GM23338 (cell line): ENCODE results near the gene PRG3. TPM values are rescaled to one million over a fixed set of nuclear protein-coding genes. Genes with fewer than 3 reads are reported as not detected.

Source experiments
- ATAC-seq: fragments of 200-7000 bp; cut with Tn5 transposase; 3 replicates; pipeline ENCODE4 v1.9.1; 2020
- DNase-seq: peaks from one replicate; pipeline ENCODE4 v3.0.0-alpha.2; 2015; ENCODE audit warnings: low spot score
- H2AFZ ChIP-seq: fragments of 200-600 bp; sonication (generic); 2 replicates; pipeline ENCODE4 v1.8.0; 2016; ENCODE audit warnings: antibody characterized with exemption, mild to moderate bottlenecking, moderate library complexity
- H3F3A ChIP-seq: fragments of 200-600 bp; sonication (generic); replicated peaks from 2 replicates; pipeline ENCODE4 v1.8.0; 2017; ENCODE audit warnings: antibody characterized with exemption, mixed run types, low read depth
- H3K27ac ChIP-seq: fragments of 200-600 bp; sonication (generic); 2 replicates; pipeline ENCODE4 v1.6.1; 2016; ENCODE audit warnings: low read depth
- H3K27me3 ChIP-seq: fragments of 200-600 bp; sonication (generic); 2 replicates; pipeline ENCODE4 v1.8.0; 2016; ENCODE audit warnings: mild to moderate bottlenecking, mixed run types, moderate library complexity; ENCODE audit not compliant: insufficient read depth
- H3K36me3 ChIP-seq: fragments of 200-600 bp; sonication (generic); 2 replicates; pipeline ENCODE4 v1.8.0; 2016; ENCODE audit warnings: mild to moderate bottlenecking; ENCODE audit not compliant: insufficient read depth
- H3K4me1 ChIP-seq: fragments of 200-600 bp; sonication (generic); 2 replicates; pipeline ENCODE4 v1.8.0; 2016; ENCODE audit warnings: mild to moderate bottlenecking, moderate library complexity; ENCODE audit not compliant: insufficient read depth
- H3K4me2 ChIP-seq: fragments of 200-600 bp; sonication (generic); 2 replicates; pipeline ENCODE4 v1.7.1; 2017; ENCODE audit warnings: mixed run types
- H3K4me3 ChIP-seq: fragments of 200-600 bp; sonication (generic); 2 replicates; pipeline ENCODE4 v1.6.1; 2016; ENCODE audit warnings: mixed run types
- H3K79me2 ChIP-seq: fragments of 200-600 bp; sonication (generic); replicated peaks from 2 replicates; pipeline ENCODE4 v1.8.0; 2017; ENCODE audit warnings: mild to moderate bottlenecking; ENCODE audit not compliant: insufficient read depth
- H3K9me2 ChIP-seq: fragments of 200-600 bp; sonication (generic); 2 replicates; pipeline ENCODE4 v1.8.0; 2017; ENCODE audit not compliant: insufficient read depth
- H4K20me1 ChIP-seq: fragments of 200-600 bp; sonication (generic); replicated peaks from 2 replicates; pipeline ENCODE4 v1.8.0; 2017; ENCODE audit warnings: mild to moderate bottlenecking; ENCODE audit not compliant: insufficient read depth
- H3K27ac Mint-ChIP-seq: 2 replicates; pipeline ENCODE4 v1.8.0; 2020; ENCODE audit warnings: inconsistent platforms, mild to moderate bottlenecking, moderate library complexity, mixed read lengths
- H3K27me3 Mint-ChIP-seq: 3 replicates; pipeline ENCODE4 v1.8.0; 2022; ENCODE audit warnings: low read depth, mild to moderate bottlenecking, moderate library complexity, mixed read lengths, inconsistent platforms; ENCODE audit not compliant: insufficient read depth, poor library complexity
- H3K36me3 Mint-ChIP-seq: 3 replicates; pipeline ENCODE4 v1.8.0; 2021; ENCODE audit warnings: low read depth, mild to moderate bottlenecking, inconsistent platforms, moderate library complexity, mixed read lengths
- H3K4me1 Mint-ChIP-seq: 3 replicates; pipeline ENCODE4 v1.8.0; 2020; ENCODE audit warnings: mild to moderate bottlenecking, inconsistent platforms, mixed read lengths
- H3K4me3 Mint-ChIP-seq: 3 replicates; pipeline ENCODE4 v1.8.0; 2021; ENCODE audit warnings: moderate library complexity, mild to moderate bottlenecking, inconsistent platforms, mixed read lengths
- H3K9me3 Mint-ChIP-seq: 3 replicates; pipeline ENCODE4 v1.8.0; 2020; ENCODE audit warnings: moderate library complexity, mild to moderate bottlenecking, inconsistent platforms, mixed read lengths
- CREB1 ChIP-seq: fragments of 250-450 bp; sonication (Bioruptor Pico); IDR thresholded peaks from 2 replicates; pipeline ENCODE4 v1.5.0; 2020; ENCODE audit warnings: low read depth, mild to moderate bottlenecking, moderate library complexity
- CTCF ChIP-seq, 2 experiments: fragments of 200-600 bp in 1 of 2; sonication (generic) in 1 of 2; conservative IDR thresholded peaks; 2 replicates each; pipeline versions ENCODE4 v1.5.1 to v1.6.1; 2016 to 2017; ENCODE audit warnings: antibody characterized with exemption in 2 of 2, low read depth in 2 of 2, mild to moderate bottlenecking in 2 of 2, moderate library complexity in 1 of 2
- ETS1 ChIP-seq: IDR thresholded peaks from 2 replicates; pipeline ENCODE4 v1.6.1; 2016; ENCODE audit warnings: antibody characterized with exemption
- EZH2 ChIP-seq: fragments of 200-600 bp; sonication (generic); IDR thresholded peaks from one replicate; pipeline ENCODE4 v1.8.0; 2017; ENCODE audit warnings: antibody characterized with exemption, mild to moderate bottlenecking, low read depth; ENCODE audit not compliant: unreplicated experiment
- EZH2phosphoT487 ChIP-seq: fragments of 200-600 bp; sonication (generic); IDR thresholded peaks from one replicate; pipeline ENCODE4 v1.8.1; 2018; ENCODE audit warnings: antibody characterized with exemption; ENCODE audit not compliant: unreplicated experiment
- JUNB ChIP-seq: IDR thresholded peaks from one replicate; pipeline ENCODE4 v1.6.1; 2016; ENCODE audit warnings: antibody characterized with exemption; ENCODE audit not compliant: unreplicated experiment
- NANOG ChIP-seq: IDR thresholded peaks from 2 replicates; pipeline ENCODE4 v1.6.1; 2016; ENCODE audit warnings: antibody characterized with exemption, borderline replicate concordance
- POLR2AphosphoS5 ChIP-seq: IDR thresholded peaks from 2 replicates; pipeline ENCODE4 v1.6.1; 2016; ENCODE audit warnings: antibody characterized with exemption, low read depth
- STAT1 ChIP-seq: IDR thresholded peaks from one replicate; pipeline ENCODE4 v1.6.1; 2016; ENCODE audit warnings: antibody characterized with exemption; ENCODE audit not compliant: unreplicated experiment
- ZNF114 ChIP-seq: fragments of 250-450 bp; sonication (Bioruptor Pico); IDR thresholded peaks from 2 replicates; pipeline ENCODE4 v1.5.0; 2020; ENCODE audit warnings: mild to moderate bottlenecking, moderate library complexity
- ZNF331 ChIP-seq: fragments of 250-450 bp; sonication (Bioruptor Pico); IDR thresholded peaks from 2 replicates; pipeline ENCODE4 v1.5.0; 2020; ENCODE audit warnings: low read depth, mild to moderate bottlenecking, moderate library complexity
- polyA plus RNA-seq: library from polyadenylated mRNA; unstranded; fragments of >200 nt; fragmentation: Nextera tagmentation; extraction: Ambion mirVana; gene quantifications from 2 replicates; pipeline ENCODE4 v1.2.1, GENCODE V29; 2016
- total RNA-seq: library from RNA; depleted of rRNA; stranded (reverse); fragments of >200 nt; shearing (Covaris generic); gene quantifications from 2 replicates; pipeline ENCODE4 v1.2.3, GENCODE V29; 2014
- TF ChIP-seq, protein P1 (sequence below): IDR thresholded peaks from one replicate; pipeline ENCODE4 v1.6.1; 2018; ENCODE audit warnings: antibody characterized with exemption; ENCODE audit not compliant: unreplicated experiment
- TF ChIP-seq, protein P2 (sequence below): fragments of 250-450 bp; sonication (Bioruptor Pico); IDR thresholded peaks from 2 replicates; pipeline ENCODE4 v1.5.0; 2020; ENCODE audit warnings: mild to moderate bottlenecking, moderate library complexity

PRG3 gene
- total and polyA plus RNA-seq, 2 experiments from 2014 or later, result not detected

DNA sequence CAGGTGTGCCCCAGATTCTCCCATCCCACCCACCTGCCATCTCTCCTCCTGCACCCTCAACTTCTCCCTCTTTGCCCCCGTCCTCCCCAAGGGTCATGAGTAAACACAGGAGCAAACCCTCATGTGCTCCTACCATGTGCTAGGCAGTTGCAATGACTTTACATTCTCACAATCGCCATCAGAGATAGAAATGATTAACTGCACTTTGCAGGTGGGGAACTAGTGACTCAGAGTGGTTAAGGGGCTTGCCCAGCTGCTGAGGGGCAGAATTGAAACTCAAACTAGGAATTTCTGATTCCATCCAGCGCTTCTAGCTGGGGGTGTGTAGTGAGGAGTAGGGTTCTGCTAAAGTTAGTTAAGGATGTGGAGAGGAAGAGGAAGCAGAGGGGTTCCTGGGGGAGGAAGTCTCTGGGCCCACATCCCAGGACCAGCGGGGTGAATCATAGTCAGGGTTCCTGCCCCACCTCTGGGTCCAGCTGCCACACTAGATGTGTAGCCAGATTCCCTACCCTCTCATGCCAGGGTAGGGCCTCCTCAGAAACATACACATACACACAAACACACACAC is 25.5 kb upstream of the PRG3 start:
- H3K9me3 Mint-ChIP-seq, result no peaks in the 10 kb centered on the region
- TF ChIP-seq, protein P1, sequence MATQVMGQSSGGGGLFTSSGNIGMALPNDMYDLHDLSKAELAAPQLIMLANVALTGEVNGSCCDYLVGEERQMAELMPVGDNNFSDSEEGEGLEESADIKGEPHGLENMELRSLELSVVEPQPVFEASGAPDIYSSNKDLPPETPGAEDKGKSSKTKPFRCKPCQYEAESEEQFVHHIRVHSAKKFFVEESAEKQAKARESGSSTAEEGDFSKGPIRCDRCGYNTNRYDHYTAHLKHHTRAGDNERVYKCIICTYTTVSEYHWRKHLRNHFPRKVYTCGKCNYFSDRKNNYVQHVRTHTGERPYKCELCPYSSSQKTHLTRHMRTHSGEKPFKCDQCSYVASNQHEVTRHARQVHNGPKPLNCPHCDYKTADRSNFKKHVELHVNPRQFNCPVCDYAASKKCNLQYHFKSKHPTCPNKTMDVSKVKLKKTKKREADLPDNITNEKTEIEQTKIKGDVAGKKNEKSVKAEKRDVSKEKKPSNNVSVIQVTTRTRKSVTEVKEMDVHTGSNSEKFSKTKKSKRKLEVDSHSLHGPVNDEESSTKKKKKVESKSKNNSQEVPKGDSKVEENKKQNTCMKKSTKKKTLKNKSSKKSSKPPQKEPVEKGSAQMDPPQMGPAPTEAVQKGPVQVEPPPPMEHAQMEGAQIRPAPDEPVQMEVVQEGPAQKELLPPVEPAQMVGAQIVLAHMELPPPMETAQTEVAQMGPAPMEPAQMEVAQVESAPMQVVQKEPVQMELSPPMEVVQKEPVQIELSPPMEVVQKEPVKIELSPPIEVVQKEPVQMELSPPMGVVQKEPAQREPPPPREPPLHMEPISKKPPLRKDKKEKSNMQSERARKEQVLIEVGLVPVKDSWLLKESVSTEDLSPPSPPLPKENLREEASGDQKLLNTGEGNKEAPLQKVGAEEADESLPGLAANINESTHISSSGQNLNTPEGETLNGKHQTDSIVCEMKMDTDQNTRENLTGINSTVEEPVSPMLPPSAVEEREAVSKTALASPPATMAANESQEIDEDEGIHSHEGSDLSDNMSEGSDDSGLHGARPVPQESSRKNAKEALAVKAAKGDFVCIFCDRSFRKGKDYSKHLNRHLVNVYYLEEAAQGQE, result no peak
- TF ChIP-seq STAT1, result no peak
- TF ChIP-seq CTCF (conservative IDR thresholded peaks at IDR 0.05; ENCODE audit: low read depth in 2 of 2), result no peak
- TF ChIP-seq EZH2, result no peak
- no peak for TF ChIP-seq CREB1
- TF ChIP-seq ZNF331 (CRISPR knock-in tag), result no peak
- TF ChIP-seq ZNF114 (CRISPR knock-in tag), result no peak
- no peak for TF ChIP-seq EZH2phosphoT487
- no peak for TF ChIP-seq NANOG
- TF ChIP-seq JUNB, result no peak
- TF ChIP-seq, protein P2, sequence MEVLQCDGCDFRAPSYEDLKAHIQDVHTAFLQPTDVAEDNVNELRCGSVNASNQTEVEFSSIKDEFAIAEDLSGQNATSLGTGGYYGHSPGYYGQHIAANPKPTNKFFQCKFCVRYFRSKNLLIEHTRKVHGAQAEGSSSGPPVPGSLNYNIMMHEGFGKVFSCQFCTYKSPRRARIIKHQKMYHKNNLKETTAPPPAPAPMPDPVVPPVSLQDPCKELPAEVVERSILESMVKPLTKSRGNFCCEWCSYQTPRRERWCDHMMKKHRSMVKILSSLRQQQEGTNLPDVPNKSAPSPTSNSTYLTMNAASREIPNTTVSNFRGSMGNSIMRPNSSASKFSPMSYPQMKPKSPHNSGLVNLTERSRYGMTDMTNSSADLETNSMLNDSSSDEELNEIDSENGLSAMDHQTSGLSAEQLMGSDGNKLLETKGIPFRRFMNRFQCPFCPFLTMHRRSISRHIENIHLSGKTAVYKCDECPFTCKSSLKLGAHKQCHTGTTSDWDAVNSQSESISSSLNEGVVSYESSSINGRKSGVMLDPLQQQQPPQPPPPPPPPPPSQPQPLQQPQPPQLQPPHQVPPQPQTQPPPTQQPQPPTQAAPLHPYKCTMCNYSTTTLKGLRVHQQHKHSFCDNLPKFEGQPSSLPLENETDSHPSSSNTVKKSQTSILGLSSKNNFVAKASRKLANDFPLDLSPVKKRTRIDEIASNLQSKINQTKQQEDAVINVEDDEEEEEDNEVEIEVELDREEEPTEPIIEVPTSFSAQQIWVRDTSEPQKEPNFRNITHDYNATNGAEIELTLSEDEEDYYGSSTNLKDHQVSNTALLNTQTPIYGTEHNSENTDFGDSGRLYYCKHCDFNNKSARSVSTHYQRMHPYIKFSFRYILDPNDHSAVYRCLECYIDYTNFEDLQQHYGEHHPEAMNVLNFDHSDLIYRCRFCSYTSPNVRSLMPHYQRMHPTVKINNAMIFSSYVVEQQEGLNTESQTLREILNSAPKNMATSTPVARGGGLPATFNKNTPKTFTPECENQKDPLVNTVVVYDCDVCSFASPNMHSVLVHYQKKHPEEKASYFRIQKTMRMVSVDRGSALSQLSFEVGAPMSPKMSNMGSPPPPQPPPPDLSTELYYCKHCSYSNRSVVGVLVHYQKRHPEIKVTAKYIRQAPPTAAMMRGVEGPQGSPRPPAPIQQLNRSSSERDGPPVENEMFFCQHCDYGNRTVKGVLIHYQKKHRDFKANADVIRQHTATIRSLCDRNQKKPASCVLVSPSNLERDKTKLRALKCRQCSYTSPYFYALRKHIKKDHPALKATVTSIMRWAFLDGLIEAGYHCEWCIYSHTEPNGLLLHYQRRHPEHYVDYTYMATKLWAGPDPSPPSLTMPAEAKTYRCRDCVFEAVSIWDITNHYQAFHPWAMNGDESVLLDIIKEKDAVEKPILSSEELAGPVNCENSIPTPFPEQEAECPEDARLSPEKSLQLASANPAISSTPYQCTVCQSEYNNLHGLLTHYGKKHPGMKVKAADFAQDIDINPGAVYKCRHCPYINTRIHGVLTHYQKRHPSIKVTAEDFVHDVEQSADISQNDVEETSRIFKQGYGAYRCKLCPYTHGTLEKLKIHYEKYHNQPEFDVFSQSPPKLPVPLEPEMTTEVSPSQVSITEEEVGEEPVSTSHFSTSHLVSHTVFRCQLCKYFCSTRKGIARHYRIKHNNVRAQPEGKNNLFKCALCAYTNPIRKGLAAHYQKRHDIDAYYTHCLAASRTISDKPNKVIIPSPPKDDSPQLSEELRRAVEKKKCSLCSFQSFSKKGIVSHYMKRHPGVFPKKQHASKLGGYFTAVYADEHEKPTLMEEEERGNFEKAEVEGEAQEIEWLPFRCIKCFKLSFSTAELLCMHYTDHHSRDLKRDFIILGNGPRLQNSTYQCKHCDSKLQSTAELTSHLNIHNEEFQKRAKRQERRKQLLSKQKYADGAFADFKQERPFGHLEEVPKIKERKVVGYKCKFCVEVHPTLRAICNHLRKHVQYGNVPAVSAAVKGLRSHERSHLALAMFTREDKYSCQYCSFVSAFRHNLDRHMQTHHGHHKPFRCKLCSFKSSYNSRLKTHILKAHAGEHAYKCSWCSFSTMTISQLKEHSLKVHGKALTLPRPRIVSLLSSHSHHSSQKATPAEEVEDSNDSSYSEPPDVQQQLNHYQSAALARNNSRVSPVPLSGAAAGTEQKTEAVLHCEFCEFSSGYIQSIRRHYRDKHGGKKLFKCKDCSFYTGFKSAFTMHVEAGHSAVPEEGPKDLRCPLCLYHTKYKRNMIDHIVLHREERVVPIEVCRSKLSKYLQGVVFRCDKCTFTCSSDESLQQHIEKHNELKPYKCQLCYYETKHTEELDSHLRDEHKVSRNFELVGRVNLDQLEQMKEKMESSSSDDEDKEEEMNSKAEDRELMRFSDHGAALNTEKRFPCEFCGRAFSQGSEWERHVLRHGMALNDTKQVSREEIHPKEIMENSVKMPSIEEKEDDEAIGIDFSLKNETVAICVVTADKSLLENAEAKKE, result no peak
- no peak for TF ChIP-seq POLR2AphosphoS5
- TF ChIP-seq ETS1, result no peak
- H2AFZ ChIP-seq, result no peak overlapping the region
- ATAC-seq (no peak), DNase-seq (no peak)
- no peak overlapping the region for H3K4me3 Mint-ChIP-seq
- H3K9me2 ChIP-seq, result no peaks in the 10 kb centered on the region
- H3K4me1 Mint-ChIP-seq, result no peaks in the 10 kb centered on the region
- peaks cover 4% of the 10 kb centered on the region for H4K20me1 ChIP-seq
- no peak overlapping the region for H3K4me2 ChIP-seq
- H3K27me3 ChIP-seq, result no peaks in the 10 kb centered on the region
- no peak overlapping the region for H3K27ac ChIP-seq
- no peaks in the 10 kb centered on the region for H3F3A ChIP-seq
- no peak overlapping the region for H3K4me3 ChIP-seq
- no peaks in the 10 kb centered on the region for H3K4me1 ChIP-seq
- H3K36me3 ChIP-seq, result peaks cover 12% of the 10 kb centered on the region
- peaks cover 38% of the 10 kb centered on the region for H3K36me3 Mint-ChIP-seq
- H3K27ac Mint-ChIP-seq, result no peak overlapping the region; the same call in 1 of the 2 replicates
- H3K27me3 Mint-ChIP-seq, result peaks cover 8% of the 10 kb centered on the region
- H3K79me2 ChIP-seq, result no peaks in the 10 kb centered on the region
